Ishikawa (cell line): ENCODE data around the gene GSS.

Experiments
- EGR1 ChIP-seq: IDR thresholded peaks from 2 replicates; pipeline ENCODE4 v1.6.1; 2012
- EP300 ChIP-seq: IDR thresholded peaks from 2 replicates; pipeline ENCODE4 v1.6.1; 2012; ENCODE audit warnings: borderline replicate concordance
- FOXM1 ChIP-seq: IDR thresholded peaks from 2 replicates; pipeline ENCODE4 v1.6.1; 2012; ENCODE audit warnings: low read depth, borderline replicate concordance
- REST ChIP-seq: IDR thresholded peaks from 2 replicates; pipeline ENCODE4 v1.6.1; 2012; ENCODE audit warnings: low read depth, mild to moderate bottlenecking

- TF ChIP-seq REST (no peak), EGR1 (no peak), EP300 (no peak), FOXM1 (no peak)
Measured at GRCh38 chr20:35000922-35001595, 45.5 kb upstream of the GSS start.
